HepG2 (cell line): Measurements from ENCODE around the gene BCL11B.

Source experiments
- CCDC6 ChIP-seq: sonication (generic); formaldehyde crosslinking; IDR thresholded peaks from 2 replicates; pipeline ENCODE4 v1.8.1; 2022; ENCODE audit warnings: mild to moderate bottlenecking, missing genetic modification reagents, moderate library complexity
- HIVEP1 ChIP-seq: sonication (generic); formaldehyde crosslinking; IDR thresholded peaks from 2 replicates; pipeline ENCODE4 v1.4.0; 2020; ENCODE audit warnings: mild to moderate bottlenecking, missing genetic modification reagents
- KDM6A ChIP-seq: IDR thresholded peaks from 2 replicates; pipeline ENCODE4 v1.6.1; 2016; ENCODE audit warnings: low read depth
- MAFF ChIP-seq: IDR thresholded peaks from 2 replicates; pipeline ENCODE4 v1.6.1; 2011; ENCODE audit warnings: low read depth, low read length, improper control_type of control experiment
- TF ChIP-seq, protein P1 (sequence below): sonication (generic); formaldehyde crosslinking; IDR thresholded peaks from 2 replicates; pipeline ENCODE4 v1.5.0; 2020; ENCODE audit warnings: mild to moderate bottlenecking, missing genetic modification reagents, moderate library complexity

DNA sequence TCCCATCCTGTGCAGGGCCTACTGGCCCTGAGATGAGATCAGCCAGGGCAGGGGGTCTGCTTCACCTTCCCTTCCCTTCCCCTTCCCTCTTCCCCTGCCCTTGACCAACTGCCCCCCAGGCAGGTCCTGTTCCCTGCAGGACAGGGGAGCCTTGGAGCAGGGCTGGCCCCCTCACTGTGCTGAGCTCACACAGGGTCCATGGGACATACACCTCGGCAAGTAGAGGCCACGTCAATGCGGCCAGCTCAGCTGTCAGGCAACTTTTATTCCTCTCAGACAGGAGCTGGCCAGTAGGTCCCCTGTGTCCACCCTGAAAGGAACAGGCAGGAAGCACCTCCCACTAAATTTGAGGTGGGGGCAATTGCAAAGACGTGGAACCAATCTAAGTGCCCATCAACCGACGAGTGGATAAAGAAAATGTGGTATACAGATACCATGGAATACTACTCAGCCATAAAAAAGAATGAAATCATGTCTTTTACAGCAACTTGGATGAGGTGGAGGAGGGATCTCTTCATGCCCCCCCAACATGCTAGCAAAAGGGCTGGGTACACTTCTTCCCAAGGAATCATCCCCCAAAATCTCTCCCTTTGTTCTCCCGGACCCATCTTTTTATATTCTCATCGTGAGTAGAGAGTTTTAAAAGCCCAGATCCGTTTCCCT lies 148.7 kb downstream of the BCL11B start:
- no peak for TF ChIP-seq HIVEP1 (CRISPR knock-in tag)
- TF ChIP-seq, protein P1, sequence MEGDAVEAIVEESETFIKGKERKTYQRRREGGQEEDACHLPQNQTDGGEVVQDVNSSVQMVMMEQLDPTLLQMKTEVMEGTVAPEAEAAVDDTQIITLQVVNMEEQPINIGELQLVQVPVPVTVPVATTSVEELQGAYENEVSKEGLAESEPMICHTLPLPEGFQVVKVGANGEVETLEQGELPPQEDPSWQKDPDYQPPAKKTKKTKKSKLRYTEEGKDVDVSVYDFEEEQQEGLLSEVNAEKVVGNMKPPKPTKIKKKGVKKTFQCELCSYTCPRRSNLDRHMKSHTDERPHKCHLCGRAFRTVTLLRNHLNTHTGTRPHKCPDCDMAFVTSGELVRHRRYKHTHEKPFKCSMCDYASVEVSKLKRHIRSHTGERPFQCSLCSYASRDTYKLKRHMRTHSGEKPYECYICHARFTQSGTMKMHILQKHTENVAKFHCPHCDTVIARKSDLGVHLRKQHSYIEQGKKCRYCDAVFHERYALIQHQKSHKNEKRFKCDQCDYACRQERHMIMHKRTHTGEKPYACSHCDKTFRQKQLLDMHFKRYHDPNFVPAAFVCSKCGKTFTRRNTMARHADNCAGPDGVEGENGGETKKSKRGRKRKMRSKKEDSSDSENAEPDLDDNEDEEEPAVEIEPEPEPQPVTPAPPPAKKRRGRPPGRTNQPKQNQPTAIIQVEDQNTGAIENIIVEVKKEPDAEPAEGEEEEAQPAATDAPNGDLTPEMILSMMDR, result no peak
- no peak for TF ChIP-seq CCDC6 (CRISPR knock-in tag)
- no peak for TF ChIP-seq KDM6A (CRISPR knock-in tag)
- TF ChIP-seq MAFF, result no peak
